ENCODE measurements around the gene KCNIP4. TPM values are rescaled to one million over a fixed set of nuclear protein-coding genes. Genes with fewer than 3 reads are reported as not detected.

The KCNIP4 gene
- total RNA-seq, 4 donors from 2014 or later, result 0.19 TPM; not detected in 3

- no peak for DNase-seq
- no peak overlapping the region for H3K27ac ChIP-seq
- intact Hi-C loops (cut with DNase I), result no loop called here
- no peak for TF ChIP-seq CTCF (IDR thresholded peaks at IDR 0.05)
- no peak for TF ChIP-seq POLR2A (IDR thresholded peaks at IDR 0.05)
- no peaks in the 10 kb centered on the region for H3K9me3 ChIP-seq
- 52 to 53% methylated on average over 4 of the region's 4 CpGs for WGBS, 2 donors
- H3K4me3 ChIP-seq, result no peak overlapping the region
- H3K27me3 ChIP-seq, result no peaks in the 10 kb centered on the region
- H3K4me1 ChIP-seq, result no peaks in the 10 kb centered on the region
- no peaks in the 10 kb centered on the region for H3K36me3 ChIP-seq
These were observed 293.5 kb downstream of the KCNIP4 start for GRCh38 chr4:21655031-21655430.

GRCh38 chr4:21652508-21653231 is 295.9 kb downstream of the KCNIP4 start:
- intact Hi-C loops (cut with DNase I), result no loop called here
- no peak for DNase-seq

GRCh38 chr4:21649391-21650090 is 299.0 kb downstream of the KCNIP4 start:
- H3K9me3 ChIP-seq, result no peaks in the 10 kb centered on the region
- TF ChIP-seq CTCF (IDR thresholded peaks at IDR 0.05), result no peak
- TF ChIP-seq POLR2A (IDR thresholded peaks at IDR 0.05), result no peak
- H3K27me3 ChIP-seq, result no peaks in the 10 kb centered on the region
- H3K4me3 ChIP-seq, result no peak overlapping the region
- no peak overlapping the region for H3K27ac ChIP-seq
- H3K36me3 ChIP-seq, result no peaks in the 10 kb centered on the region
- 38 to 56% methylated on average over 2 of the region's 2 CpGs for WGBS, 2 donors
- DNase-seq, result no peak
- no peaks in the 10 kb centered on the region for H3K4me1 ChIP-seq
- intact Hi-C loops (cut with DNase I), result no loop called here

More at GRCh38 chr4:21652508-21653231, 295.9 kb downstream of the KCNIP4 start:
- Histone ChIP-seq H3K36me3 (no peaks in the 10 kb centered on the region), H3K27me3 (no peaks in the 10 kb centered on the region), H3K4me1 (no peaks in the 10 kb centered on the region), H3K9me3 (no peaks in the 10 kb centered on the region), H3K27ac (no peak overlapping the region), H3K4me3 (no peak overlapping the region)
- no peak for TF ChIP-seq CTCF (IDR thresholded peaks at IDR 0.05)
- no peak for TF ChIP-seq POLR2A (IDR thresholded peaks at IDR 0.05)
- 61 to 68% methylated on average over 3 of the region's 3 CpGs for WGBS, 2 donors

GRCh38 chr4:21645776-21646175 is 302.8 kb downstream of the KCNIP4 start:
- H3K9me3 ChIP-seq, result no peaks in the 10 kb centered on the region
- 77 to 86% methylated on average over 1 of the region's 1 CpG for WGBS, 2 donors
- no peaks in the 10 kb centered on the region for H3K27me3 ChIP-seq
- DNase-seq, result no peak
- no peak overlapping the region for H3K4me3 ChIP-seq
- intact Hi-C loops (cut with DNase I), result no loop called here
- H3K36me3 ChIP-seq, result no peaks in the 10 kb centered on the region
- TF ChIP-seq CTCF (IDR thresholded peaks at IDR 0.05) (no peak), POLR2A (IDR thresholded peaks at IDR 0.05) (no peak)
- H3K4me1 ChIP-seq, result no peaks in the 10 kb centered on the region
- no peak overlapping the region for H3K27ac ChIP-seq

- Histone ChIP-seq H3K27ac (no peak overlapping the region), H3K4me3 (no peak overlapping the region), H3K36me3 (no peaks in the 10 kb centered on the region), H3K9me3 (no peaks in the 10 kb centered on the region), H3K4me1 (no peaks in the 10 kb centered on the region), H3K27me3 (no peaks in the 10 kb centered on the region)
- no peak for TF ChIP-seq CTCF (IDR thresholded peaks at IDR 0.05)
- no peak for TF ChIP-seq POLR2A (IDR thresholded peaks at IDR 0.05)
- DNase-seq, result no peak
- intact Hi-C loops (cut with DNase I), result no loop called here
- WGBS, 2 donors, result 72 to 90% methylated on average over 3 of the region's 3 CpGs
These were observed 306.9 kb downstream of the KCNIP4 start for GRCh38 chr4:21641696-21642095.
